Uterus (tissue), 2 donors: ENCODE results near the gene PLXNB1.

Source experiments
- POLR2A ChIP-seq, 2 donors: fragments of 450-650 bp; IDR thresholded peaks; one replicate each; pipeline ENCODE4 v1.6.1; 2016; ENCODE audit warnings: antibody characterized with exemption in 2 of 2, mild to moderate bottlenecking in 1 of 2, moderate library complexity in 1 of 2
- TF ChIP-seq, protein P1 (sequence below), 4 experiments: fragments of 200-600 bp in 2 of 4; fragments of 450-650 bp in 2 of 4; sonication (generic) in 2 of 4; IDR thresholded peaks; one replicate each; pipeline ENCODE4 v1.5.1; 2016 to 2019; ENCODE audit warnings: antibody characterized with exemption in 4 of 4, mild to moderate bottlenecking in 2 of 4, moderate library complexity in 1 of 4

DNA sequence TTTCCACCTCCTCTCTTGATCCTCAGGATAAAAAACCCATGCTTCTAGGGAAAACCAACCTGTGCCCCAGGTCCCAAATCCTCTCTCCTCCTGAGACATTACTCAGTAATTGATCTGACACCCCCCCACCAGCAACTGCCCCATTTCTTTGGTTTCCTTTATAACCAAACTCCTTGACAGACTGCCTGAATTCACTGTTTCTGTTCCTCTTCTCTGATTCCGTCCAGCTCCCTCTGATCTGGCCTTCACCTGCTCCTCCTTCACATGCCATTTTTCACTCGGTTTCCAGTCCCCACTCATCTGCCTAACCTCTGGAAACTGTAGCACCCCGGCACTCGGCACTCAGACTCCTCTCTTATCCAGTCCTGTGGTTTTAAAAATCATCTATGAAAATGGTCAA lies 7.9 kb upstream of the PLXNB1 start:
- TF ChIP-seq, protein P1, sequence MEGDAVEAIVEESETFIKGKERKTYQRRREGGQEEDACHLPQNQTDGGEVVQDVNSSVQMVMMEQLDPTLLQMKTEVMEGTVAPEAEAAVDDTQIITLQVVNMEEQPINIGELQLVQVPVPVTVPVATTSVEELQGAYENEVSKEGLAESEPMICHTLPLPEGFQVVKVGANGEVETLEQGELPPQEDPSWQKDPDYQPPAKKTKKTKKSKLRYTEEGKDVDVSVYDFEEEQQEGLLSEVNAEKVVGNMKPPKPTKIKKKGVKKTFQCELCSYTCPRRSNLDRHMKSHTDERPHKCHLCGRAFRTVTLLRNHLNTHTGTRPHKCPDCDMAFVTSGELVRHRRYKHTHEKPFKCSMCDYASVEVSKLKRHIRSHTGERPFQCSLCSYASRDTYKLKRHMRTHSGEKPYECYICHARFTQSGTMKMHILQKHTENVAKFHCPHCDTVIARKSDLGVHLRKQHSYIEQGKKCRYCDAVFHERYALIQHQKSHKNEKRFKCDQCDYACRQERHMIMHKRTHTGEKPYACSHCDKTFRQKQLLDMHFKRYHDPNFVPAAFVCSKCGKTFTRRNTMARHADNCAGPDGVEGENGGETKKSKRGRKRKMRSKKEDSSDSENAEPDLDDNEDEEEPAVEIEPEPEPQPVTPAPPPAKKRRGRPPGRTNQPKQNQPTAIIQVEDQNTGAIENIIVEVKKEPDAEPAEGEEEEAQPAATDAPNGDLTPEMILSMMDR (IDR thresholded peaks at IDR 0.05): no peak
- TF ChIP-seq POLR2A (IDR thresholded peaks at IDR 0.05): no peak
